ENCODE measurements around the gene NHERF2.

GRCh38 chr16:2074071-2074470, 47.4 kb downstream of the NHERF2 start:
- no peak for TF ChIP-seq POLR2A (IDR thresholded peaks at IDR 0.05; ENCODE audit: low read length)
- no peak for TF ChIP-seq CTCF (IDR thresholded peaks at IDR 0.05)
- TF ChIP-seq JUNB (IDR thresholded peaks at IDR 0.05), result no peak
- TF ChIP-seq EP300 (IDR thresholded peaks at IDR 0.05), result no peak
- TF ChIP-seq CBX8 (IDR thresholded peaks at IDR 0.05), result no peak
- no peak for TF ChIP-seq REST (IDR thresholded peaks at IDR 0.05)
